Hindlimb muscle (tissue), 1 donor: ENCODE measurements around the gene SERPINE1. TPM values are rescaled to one million over a fixed set of nuclear protein-coding genes. Genes with fewer than 3 reads are reported as not detected.
A peak's percentile ranks its signal among the peaks of the same experiment; 100 is the strongest.
"Not testable (repeated sequence)": the region's sequence is repeated elsewhere in the genome, so short reads cannot be mapped to it uniquely, and the experiment has no call there.

Experiments used
- DNase-seq: peaks from one replicate; pipeline ENCODE4 v3.0.0-alpha.2; 2013
- polyA plus RNA-seq: library from polyadenylated mRNA; unstranded; fragments of 120-200 nt; gene quantifications from one replicate; pipeline ENCODE4 v1.2.1, GENCODE V29; 2013; ENCODE audit not compliant: insufficient read length

The SERPINE1 gene
- polyA plus RNA-seq: 5.7 TPM

- peak; percentile 87 for DNase-seq
Measured at GRCh38 chr7:101126651-101127459, at the start of gene SERPINE1. Gene SERPINE1, plus strand, starts transcription at chr7:101127104. Its CDS starts 1,290 bp downstream, at chr7:101128394.

DNA sequence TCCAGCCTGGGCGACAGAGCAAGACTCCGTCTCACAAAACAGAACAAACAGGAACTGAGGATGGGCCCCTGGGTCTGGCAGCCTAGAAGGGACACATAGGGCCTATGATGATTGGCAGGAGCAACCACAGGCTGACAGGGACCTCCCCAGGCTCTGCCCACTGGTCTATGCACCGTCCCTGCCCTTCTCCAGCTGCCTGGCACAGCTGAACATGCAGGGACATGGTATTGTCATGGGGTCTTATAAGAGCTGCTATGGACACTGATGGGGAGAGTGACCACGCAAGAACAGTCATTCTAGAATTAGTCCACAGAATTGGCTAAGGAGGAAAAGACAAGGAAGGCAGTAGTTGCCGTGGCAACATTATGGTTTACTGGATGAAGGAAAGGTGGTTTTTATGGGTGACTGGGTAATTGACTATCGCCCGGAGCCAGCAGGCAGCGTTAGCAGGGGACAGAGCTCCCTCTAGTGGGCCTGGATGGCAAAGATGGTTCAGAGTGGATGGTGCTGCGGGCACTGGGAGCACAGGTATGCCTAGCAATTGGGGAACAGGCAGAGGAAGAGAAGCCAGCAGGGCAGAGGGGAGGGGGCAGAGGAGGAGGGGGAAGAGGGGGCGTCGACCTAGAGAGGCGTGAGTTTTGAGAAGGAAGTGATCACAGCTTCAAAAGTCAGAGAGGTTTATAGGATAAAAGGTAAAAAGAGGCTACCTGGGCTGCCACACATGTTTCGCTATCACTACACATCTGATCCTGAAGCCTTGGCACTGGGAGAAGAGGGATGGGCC is 49.4 kb upstream of the SERPINE1 start:
- peak; percentile 55 for DNase-seq

- DNase-seq: no peak
Measured at GRCh38 chr7:101081432-101081831, 45.5 kb upstream of the SERPINE1 start.

- no peak for DNase-seq
Measured at GRCh38 chr7:101084865-101085161, 42.1 kb upstream of the SERPINE1 start.

DNA sequence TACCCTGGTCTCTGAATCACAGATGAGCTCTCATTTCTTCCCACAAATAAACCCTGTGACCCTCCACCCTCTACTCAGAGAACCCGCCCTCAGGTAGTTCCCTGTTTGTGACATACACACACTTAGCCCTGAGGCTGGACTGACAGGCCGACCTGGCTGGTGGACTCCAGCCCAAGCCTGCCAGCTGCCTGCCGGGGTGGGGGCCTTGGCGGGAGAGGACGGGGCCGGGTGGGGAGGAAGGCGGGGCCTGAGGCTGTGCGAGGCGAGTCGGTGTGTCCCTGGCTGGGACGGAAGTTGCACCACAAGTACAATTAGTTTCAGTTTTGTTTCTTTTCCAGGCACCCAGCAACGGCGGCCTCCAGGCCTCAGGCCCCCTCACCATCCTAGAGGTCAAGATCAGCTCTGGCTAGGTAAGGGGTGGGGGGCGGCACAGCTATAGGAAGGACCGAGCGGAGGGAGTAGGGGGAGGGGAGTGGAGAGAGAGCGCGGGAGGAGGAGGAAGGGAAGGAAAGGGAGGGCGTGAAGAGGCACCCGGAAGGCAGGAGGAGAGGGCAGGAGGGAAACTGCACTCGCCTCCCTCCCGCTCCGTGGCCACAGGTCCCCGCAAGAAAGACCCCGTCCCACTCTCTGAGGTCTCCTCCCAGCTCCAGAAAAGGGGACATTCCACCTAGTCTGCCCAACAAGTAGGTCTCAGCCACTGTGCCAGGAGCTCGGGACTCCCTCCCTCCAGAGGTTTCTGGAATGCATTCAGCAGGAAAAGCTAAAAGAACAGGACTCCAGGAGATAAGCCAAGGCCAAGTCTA is 41.5 kb upstream of the SERPINE1 start, which contains the start of gene TRIM56:
Gene TRIM56 (plus strand): TSS at position 320 of the 803 bp plus-strand sequence. CDS start 1,832 bp downstream, outside the sequence.
- peak; percentile 81 for DNase-seq

- DNase-seq: no peak
Measured at GRCh38 chr7:101087334-101088068, 39.4 kb upstream of the SERPINE1 start.

GRCh38 chr7:101088069-101088425 is 38.9 kb upstream of the SERPINE1 start:
- no peak for DNase-seq

DNA sequence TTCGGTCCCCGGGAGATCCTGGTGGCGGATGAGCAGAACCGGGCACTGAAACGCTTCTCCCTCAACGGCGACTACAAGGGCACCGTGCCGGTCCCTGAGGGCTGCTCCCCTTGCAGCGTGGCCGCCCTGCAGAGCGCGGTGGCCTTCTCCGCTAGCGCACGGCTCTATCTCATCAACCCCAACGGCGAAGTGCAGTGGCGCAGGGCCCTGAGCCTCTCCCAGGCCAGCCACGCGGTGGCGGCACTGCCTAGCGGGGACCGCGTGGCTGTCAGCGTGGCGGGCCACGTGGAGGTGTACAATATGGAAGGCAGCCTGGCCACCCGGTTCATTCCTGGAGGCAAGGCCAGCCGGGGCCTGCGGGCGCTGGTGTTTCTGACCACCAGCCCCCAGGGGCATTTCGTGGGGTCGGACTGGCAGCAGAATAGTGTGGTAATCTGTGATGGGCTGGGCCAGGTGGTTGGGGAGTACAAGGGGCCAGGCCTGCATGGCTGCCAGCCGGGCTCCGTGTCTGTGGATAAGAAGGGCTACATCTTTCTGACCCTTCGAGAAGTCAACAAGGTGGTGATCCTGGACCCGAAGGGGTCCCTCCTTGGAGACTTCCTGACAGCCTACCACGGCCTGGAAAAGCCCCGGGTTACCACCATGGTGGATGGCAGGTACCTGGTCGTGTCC is 37.9 kb upstream of the SERPINE1 start:
- no peak for DNase-seq

GRCh38 chr7:101089876-101090275 is 37.0 kb upstream of the SERPINE1 start:
- DNase-seq: no peak

GRCh38 chr7:101092266-101092905 is 34.5 kb upstream of the SERPINE1 start:
- DNase-seq: not testable (repeated sequence)

DNA sequence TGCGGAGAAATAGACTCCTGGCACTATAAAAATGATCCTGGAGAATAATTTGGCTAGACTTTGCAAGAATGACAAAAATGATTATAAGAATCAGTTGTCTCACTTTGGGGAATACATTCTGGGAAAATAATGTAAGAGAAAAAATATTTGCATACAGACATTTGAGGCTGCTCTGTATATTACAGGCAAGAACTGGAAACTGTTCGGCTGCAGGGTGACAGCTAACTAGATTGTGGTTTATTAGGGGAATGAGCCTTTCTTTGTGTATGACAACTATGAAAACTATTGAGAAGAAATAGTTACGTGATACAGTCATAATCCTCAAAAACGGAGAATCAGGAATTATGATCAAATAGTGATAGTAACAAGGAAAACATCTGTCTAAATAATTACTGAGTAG is 33.0 kb upstream of the SERPINE1 start:
- DNase-seq: no peak

- DNase-seq: no peak
Measured at GRCh38 chr7:101094376-101094775, 32.5 kb upstream of the SERPINE1 start.

GRCh38 chr7:101094791-101095375 is 32.0 kb upstream of the SERPINE1 start:
- DNase-seq: no peak

DNA sequence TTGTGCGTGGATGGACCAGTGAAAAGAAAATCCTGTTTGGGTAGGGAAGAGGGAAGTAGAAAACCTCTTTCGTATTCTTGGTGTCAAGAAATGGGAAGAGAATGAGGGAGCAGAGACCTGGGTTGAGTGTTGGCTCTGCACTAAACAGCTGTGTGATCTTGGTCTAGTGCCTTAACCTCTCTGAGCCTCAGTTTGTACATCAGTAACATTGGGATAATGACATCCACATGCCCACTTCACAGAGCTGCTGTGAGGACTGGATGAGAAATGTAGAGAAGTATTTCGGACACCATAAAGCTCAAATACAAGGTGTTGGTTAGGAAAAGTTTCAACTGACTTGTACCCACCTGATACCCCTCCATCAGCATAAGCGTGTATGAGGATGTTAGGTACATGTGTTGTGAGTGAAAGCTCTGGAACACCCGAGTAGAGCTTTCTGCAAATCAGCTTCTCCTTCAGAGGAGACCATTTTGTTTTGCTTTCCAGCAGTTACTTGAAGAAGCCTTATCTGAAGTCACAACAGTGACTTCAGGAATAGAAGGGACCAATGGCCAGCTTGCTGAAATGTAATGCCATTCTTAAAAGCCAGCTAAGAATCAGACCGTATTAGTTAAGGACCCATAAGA is 30.5 kb upstream of the SERPINE1 start:
- no peak for DNase-seq

GRCh38 chr7:101096957-101097347 is 30.0 kb upstream of the SERPINE1 start:
- DNase-seq: no peak

- DNase-seq: no peak
Measured at GRCh38 chr7:101097561-101097960, 29.3 kb upstream of the SERPINE1 start.

- DNase-seq: peak; percentile 84
Measured at GRCh38 chr7:101099969-101100781, 26.7 kb upstream of the SERPINE1 start.

- DNase-seq: no peak
Measured at GRCh38 chr7:101100858-101101847, 25.8 kb upstream of the SERPINE1 start.
